COLO668 (cell line): Measurements from ENCODE around the gene SMARCB1.

Experiments used
- DNase-seq: peaks from one replicate; lab custom pipeline; 2025; ENCODE audit not compliant: unreplicated experiment; lab: John Stamatoyannopoulos, UW

The SMARCB1 gene

DNA sequence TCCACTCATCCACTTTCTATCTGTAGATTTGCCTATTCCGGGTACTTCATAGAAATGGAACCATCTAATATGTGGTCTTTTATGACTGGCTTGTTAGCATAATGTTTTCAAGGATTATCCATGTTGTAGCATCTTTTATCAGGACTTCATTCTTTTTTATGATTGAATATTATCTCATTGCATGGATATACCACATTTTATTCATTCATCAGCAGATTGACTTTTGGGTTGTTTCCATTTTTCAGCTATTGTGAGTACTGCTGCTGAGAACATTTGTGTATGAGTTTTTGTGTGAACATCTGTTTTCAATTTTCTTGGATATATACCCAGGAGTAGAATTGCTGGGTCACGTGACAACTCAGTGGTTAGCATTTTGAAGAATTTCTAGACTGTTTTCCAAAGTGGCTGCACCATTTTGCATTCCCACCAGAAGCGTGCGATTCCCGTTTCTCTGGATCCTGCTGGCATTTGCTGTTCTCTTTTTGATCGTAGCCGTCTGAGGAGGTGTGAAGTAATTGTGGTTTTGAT, 43.1 kb downstream of the SMARCB1 start:
- no peak for DNase-seq

- no peak for DNase-seq
These were observed 44.5 kb downstream of the SMARCB1 start for GRCh38 chr22:23831261-23831660.

DNA sequence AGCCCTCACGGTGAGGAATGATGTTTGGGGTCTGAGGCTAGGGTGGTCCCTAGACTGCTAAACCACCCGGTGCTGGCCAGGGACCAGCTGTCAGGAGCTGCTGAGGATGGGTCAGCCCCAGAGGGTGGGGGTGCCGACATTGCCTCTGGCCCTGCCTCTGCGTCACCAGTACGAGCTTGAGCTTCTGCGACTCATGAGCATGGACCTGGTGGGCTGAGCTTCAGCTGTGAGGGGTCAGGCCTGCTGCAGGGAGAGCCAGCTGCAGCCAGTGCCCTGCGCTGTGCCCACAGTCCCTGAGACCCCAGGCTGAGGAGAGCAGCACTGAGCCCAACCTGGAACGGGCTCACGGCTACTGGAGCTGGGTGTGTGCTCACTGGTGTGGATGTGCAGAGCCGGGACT, 45.0 kb downstream of the SMARCB1 start:
- DNase-seq = no peak

- DNase-seq = no peak
These were observed 45.7 kb downstream of the SMARCB1 start for GRCh38 chr22:23832226-23833016.

DNA sequence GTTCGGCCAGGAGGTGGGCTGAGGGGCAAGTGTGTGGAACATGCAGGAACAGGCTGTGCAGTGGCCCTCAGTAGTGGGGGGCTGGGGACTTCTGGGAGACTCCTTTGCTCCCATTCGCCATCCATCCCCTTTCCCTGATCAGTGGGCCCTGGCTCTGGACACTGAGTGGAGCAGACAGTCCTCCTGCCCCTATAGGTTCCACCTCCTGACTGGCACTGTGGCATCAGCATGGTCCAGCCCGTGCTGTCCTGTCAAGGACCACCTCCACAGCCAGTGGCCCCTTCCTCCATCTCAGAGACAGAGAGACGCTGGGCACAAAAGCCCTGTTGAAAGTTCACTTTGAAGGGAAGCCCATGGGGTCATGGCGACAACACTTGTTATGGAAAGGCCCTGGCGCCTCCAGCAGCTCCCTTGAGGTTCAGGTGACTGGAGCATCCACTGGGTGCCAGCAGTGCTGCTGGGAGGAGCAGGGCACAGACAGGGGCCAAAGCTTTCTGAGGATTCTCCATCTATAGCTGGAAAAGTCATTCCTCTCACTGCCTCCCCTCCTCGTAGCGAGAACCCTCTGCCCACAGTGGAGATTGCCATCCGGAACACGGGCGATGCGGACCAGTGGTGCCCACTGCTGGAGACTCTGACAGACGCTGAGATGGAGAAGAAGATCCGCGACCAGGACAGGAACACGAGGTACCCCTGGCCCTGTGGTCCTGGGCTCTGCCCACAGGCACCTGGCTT, 46.4 kb downstream of the SMARCB1 start:
- no peak for DNase-seq

- DNase-seq = no peak
These were observed 47.1 kb downstream of the SMARCB1 start for GRCh38 chr22:23833911-23834317.

DNA sequence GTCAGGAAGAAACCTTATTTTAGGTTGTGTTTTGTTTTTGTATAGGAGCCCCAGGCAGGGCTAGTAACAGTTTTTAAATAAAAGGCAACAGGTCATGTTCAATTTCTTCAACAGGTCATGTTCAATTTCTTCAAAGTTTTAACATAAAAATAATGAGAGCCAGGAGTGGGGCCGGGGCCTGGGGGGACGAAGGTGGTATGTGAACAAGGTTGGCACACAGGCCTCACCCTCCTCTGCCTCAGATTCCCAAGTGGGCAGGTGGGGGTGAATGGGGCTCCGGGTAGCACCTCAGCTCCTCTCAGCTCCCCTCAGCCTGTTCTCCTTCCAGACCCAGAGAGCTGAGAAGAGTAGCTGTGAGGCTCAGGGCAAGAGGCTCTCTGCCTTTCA, 47.6 kb downstream of the SMARCB1 start:
- DNase-seq = no peak

GRCh38 chr22:23834793-23835483, 48.2 kb downstream of the SMARCB1 start:
- no peak for DNase-seq

GRCh38 chr22:23835484-23836144, 48.8 kb downstream of the SMARCB1 start:
- no peak for DNase-seq

DNA sequence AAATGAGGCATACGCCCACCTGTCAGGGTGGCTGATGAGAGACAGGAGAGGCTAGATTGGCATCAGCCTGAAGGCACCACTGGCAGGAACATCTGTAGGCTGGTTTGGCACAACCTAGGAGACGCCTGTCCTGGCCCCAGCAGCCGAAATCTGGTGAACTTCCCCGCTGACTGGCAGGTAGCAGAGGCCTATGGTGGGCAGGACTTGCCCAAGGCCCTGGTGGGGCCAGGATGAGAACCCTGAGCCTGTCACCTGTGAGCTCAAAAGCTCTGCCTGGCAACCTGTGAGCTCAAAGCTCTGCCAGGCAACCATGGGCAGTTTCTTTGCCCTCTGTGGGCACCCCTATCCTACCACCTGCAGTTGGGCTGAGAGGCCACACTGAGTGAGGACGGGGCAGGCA, 49.5 kb downstream of the SMARCB1 start:
- DNase-seq = no peak

DNA sequence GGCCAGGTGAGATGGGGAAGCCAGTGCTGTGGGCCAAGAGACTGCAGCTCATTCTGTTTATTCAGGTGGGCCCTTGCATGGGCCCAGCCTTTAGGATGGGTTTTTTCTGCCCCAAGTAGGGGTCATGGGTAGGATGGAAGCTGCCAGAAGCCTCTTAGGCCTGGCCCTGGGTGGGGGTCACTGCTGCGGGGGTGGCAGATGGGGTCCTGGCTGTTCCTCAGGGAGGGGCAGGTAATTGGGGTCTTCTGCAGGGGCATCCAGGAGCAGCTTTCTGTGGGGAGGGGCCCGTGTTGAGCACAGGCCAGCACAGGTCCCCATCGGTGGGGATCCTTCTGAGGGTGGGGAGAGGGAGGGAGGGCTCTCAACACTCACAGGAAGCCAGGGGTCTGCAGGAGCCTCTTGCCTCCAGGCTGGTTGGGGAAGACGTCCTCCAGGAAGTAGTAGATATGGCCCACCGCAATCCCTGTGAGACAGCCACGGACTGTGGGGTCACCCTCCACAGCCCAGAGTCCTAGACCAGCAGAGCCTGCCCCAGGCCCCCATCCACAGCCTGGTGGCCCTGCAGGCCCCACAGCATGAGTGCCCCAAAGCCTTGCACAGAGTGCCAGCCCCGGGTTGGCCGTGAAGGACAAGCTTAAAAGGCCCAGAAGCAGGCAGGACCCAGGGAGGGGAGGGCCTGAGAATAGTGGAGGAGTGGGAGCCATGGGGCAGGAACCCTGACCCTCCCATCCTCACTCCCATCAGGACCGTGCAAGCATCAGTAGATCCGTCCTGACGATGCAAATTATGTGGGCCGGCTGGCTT, 50.1 kb downstream of the SMARCB1 start:
- DNase-seq = no peak

- peak; percentile 47 for DNase-seq
These were observed 50.7 kb downstream of the SMARCB1 start for GRCh38 chr22:23837496-23837859.

GRCh38 chr22:23837911-23838680, 51.3 kb downstream of the SMARCB1 start:
- DNase-seq = peak; percentile 39

- peak; percentile 99 for DNase-seq
These were observed 52.1 kb downstream of the SMARCB1 start, which contains the start of gene DERL3 for GRCh38 chr22:23838681-23839468. Gene DERL3, minus strand, starts transcription at chr22:23839006. Its CDS starts 19 bp downstream, at chr22:23838987.

- no peak for DNase-seq
These were observed 53.3 kb downstream of the SMARCB1 start for GRCh38 chr22:23840026-23840425.

- no peak for DNase-seq
These were observed 54.5 kb downstream of the SMARCB1 start for GRCh38 chr22:23841292-23841691.

DNA sequence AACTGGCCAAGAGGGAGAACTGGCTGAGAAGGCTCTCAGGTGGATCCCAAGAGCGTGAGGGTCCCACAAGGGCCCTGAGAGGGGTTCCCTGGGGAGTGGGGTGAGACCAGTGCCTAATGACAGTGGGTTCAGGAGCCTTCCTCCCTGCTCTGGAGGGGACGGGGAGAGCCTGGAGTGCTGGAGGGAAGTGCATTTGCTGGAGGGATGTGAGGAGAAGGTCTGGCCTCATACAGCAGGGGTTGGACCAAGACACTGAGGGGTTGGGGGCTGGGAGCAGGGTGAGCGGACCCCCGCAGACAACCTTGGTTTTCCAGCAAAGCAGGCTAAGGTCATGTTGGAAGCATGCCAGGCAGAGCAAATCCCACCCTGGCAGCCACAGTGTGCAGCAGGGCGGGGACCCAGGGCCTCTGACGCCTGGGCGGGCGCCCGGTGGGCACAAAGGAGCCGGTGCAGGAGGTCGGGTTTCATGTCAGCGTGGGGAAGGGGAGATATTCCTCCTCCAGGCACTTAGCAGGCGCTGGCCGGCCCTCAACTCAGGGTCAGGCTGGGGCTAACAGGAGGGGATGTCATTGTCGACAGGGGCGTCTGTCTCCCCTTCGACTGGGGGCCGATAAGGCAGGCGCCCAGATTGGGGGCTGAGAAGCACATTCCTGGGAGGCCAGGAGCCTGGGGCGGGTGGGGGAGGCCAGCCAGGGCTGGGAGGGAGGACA, 55.1 kb downstream of the SMARCB1 start:
- DNase-seq = no peak

GRCh38 chr22:23842599-23842998, 55.8 kb downstream of the SMARCB1 start:
- no peak for DNase-seq
